Activated CD4-positive, alpha-beta T cell treated with anti-CD3 and anti-CD28 coated beads for 36 hours (primary cell): ENCODE measurements around the gene TRIP4. TPM values are rescaled to one million over a fixed set of nuclear protein-coding genes. Genes with fewer than 3 reads are reported as not detected.
"Not testable (repeated sequence)": the region's sequence is repeated elsewhere in the genome, so short reads cannot be mapped to it uniquely, and the experiment has no call there.

Experiments used
- ATAC-seq: fragments of 200-7000 bp; cut with Tn5 transposase; one replicate; pipeline ENCODE4 v1.10.0; 2021; ENCODE audit warnings: mild to moderate bottlenecking, moderate library complexity
- CTCF ChIA-PET: fragments of 350-600 bp; sonication (Branson Sonifier 250); formaldehyde crosslinking; loops from one replicate; lab custom pipeline; 2021; ENCODE audit warnings: antibody characterized with exemption; lab: Charles Lee
- POLR2A ChIA-PET: fragments of 350-600 bp; sonication (Branson Sonifier 250); formaldehyde crosslinking; loops from one replicate; lab custom pipeline; 2021; ENCODE audit warnings: antibody characterized with exemption, inconsistent platforms; lab: Charles Lee
- DNase-seq: peaks from one replicate; pipeline ENCODE4 v3.0.0-alpha.2; 2020
- H3K27ac Mint-ChIP-seq: one replicate; pipeline ENCODE4 v1.8.0; 2021; ENCODE audit warnings: mixed read lengths
- H3K27me3 Mint-ChIP-seq: one replicate; pipeline ENCODE4 v1.8.0; 2021; ENCODE audit warnings: mixed read lengths
- H3K36me3 Mint-ChIP-seq: one replicate; pipeline ENCODE4 v1.8.0; 2021; ENCODE audit warnings: low read depth, mixed read lengths
- H3K4me1 Mint-ChIP-seq: one replicate; pipeline ENCODE4 v1.8.0; 2021; ENCODE audit warnings: mixed read lengths
- H3K4me3 Mint-ChIP-seq: one replicate; pipeline ENCODE4 v1.8.0; 2021; ENCODE audit warnings: mild to moderate bottlenecking, moderate library complexity, mixed read lengths
- H3K9me3 Mint-ChIP-seq: one replicate; pipeline ENCODE4 v1.8.0; 2021; ENCODE audit warnings: low read depth, mixed read lengths
- intact Hi-C, 2 experiments: fragments of 100-400 bp; cut with DNase I in 1 of 2; cut with micrococcal nuclease in 1 of 2; formaldehyde crosslinking; loops; one replicate each; pipeline versions ENCODE4 v1.14.2 to v1.15.1; 2022 to 2024; cut with DNase I, micrococcal nuclease
- total RNA-seq, 2 experiments: library from RNA; stranded (reverse); gene quantifications; one replicate each; pipeline ENCODE4 v1.2.3, GENCODE V29; 2021

Gene TRIP4
- total RNA-seq, result 10 to 100 TPM; 13.1 to 19.6 TPM

GRCh38 chr15:64387562-64388168 is at the start of gene TRIP4:
TRIP4 (plus strand) TSS chr15:64387836; CDS start chr15:64387864, 28 bp downstream.
- intact Hi-C loops, result loop anchor here (1.0 to 10.0 kb wide), 12 partner anchors 31 to 1405 kb away; partner anchors contain the start of genes CSNK1G1 (in 2 of the 2), SNX1 (in 2 of the 2), CIAO2A (in 1 of the 2) and DENND4A (in 1 of the 2)
- Mint-ChIP-seq H3K27ac (peak within 1 kb of the TSS; percentile 91), H3K36me3 (peaks cover 8% of the 10 kb centered on the region), H3K4me1 (peaks cover 17% of the 10 kb centered on the region), H3K9me3 (no peaks in the 10 kb centered on the region), H3K4me3 (peak within 1 kb of the TSS; percentile 85), H3K27me3 (no peaks in the 10 kb centered on the region)
- peak; percentile 100 for ATAC-seq
- ChIA-PET CTCF (interaction anchor here (0.6 to 1.2 kb wide), 7 partner anchors 10 to 340 kb away, joined by 3 to 4 read pairs (median 4); partner anchors contain the start of gene PPIB), POLR2A (interaction anchor here (0.5 to 1.1 kb wide), 3 partner anchors 33 to 224 kb away, joined by 3 to 4 read pairs (median 4); partner anchors contain the start of gene PPIB)
- DNase-seq, result peak; percentile 98

- intact Hi-C loops, result loop anchor here in 1 of 2 experiments (5.0 kb wide), 1 partner anchor 73 kb away; no protein-coding TSS in a partner anchor
- ChIA-PET POLR2A (no interaction called here), CTCF (interaction anchor here (0.5 kb wide), 1 partner anchor 712 kb away, joined by 3 read pairs; no protein-coding TSS in a partner anchor)
- ATAC-seq (no peak), DNase-seq (no peak)
- no peak overlapping the region for H3K4me3 Mint-ChIP-seq
- H3K36me3 Mint-ChIP-seq, result peaks cover 11% of the 10 kb centered on the region
- no peak overlapping the region for H3K27ac Mint-ChIP-seq
- peaks cover 23% of the 10 kb centered on the region for H3K4me1 Mint-ChIP-seq
- no peaks in the 10 kb centered on the region for H3K9me3 Mint-ChIP-seq
- H3K27me3 Mint-ChIP-seq, result no peaks in the 10 kb centered on the region
These were observed 47.3 kb upstream of the TRIP4 start for GRCh38 chr15:64340355-64340754.

- no peak overlapping the region for H3K4me3 Mint-ChIP-seq
- H3K27ac Mint-ChIP-seq, result no peak overlapping the region
- intact Hi-C loops, result loop anchor here in 1 of 2 experiments (5.0 kb wide), 1 partner anchor 75 kb away; no protein-coding TSS in a partner anchor
- POLR2A ChIA-PET, result interaction anchor here (0.6 kb wide), 1 partner anchor 124 kb away, joined by 3 read pairs; no protein-coding TSS in a partner anchor
- DNase-seq (no peak), ATAC-seq (no peak)
- peaks cover 14% of the 10 kb centered on the region for H3K4me1 Mint-ChIP-seq
- H3K27me3 Mint-ChIP-seq, result no peaks in the 10 kb centered on the region
- CTCF ChIA-PET, result no interaction called here
- no peaks in the 10 kb centered on the region for H3K9me3 Mint-ChIP-seq
- peaks cover 15% of the 10 kb centered on the region for H3K36me3 Mint-ChIP-seq
These were observed 45.7 kb upstream of the TRIP4 start for GRCh38 chr15:64341961-64342360.

- POLR2A ChIA-PET, result no interaction called here
- ATAC-seq (no peak), DNase-seq (no peak)
- Mint-ChIP-seq H3K4me1 (peaks cover 11% of the 10 kb centered on the region), H3K27me3 (no peaks in the 10 kb centered on the region), H3K36me3 (peaks cover 20% of the 10 kb centered on the region), H3K27ac (peak overlapping the region; percentile 8), H3K9me3 (no peaks in the 10 kb centered on the region), H3K4me3 (no peak overlapping the region)
- CTCF ChIA-PET, result no interaction called here
- intact Hi-C loops, result loop anchor here in 1 of 2 experiments (5.0 kb wide), 1 partner anchor 76 kb away; no protein-coding TSS in a partner anchor
These were observed 44.4 kb upstream of the TRIP4 start for GRCh38 chr15:64343222-64343621.

GRCh38 chr15:64343841-64344240 is 43.8 kb upstream of the TRIP4 start:
- peaks cover 24% of the 10 kb centered on the region for H3K36me3 Mint-ChIP-seq
- CTCF ChIA-PET, result no interaction called here
- POLR2A ChIA-PET, result no interaction called here
- no peak for DNase-seq
- H3K27ac Mint-ChIP-seq, result no peak overlapping the region
- H3K9me3 Mint-ChIP-seq, result no peaks in the 10 kb centered on the region
- peaks cover 11% of the 10 kb centered on the region for H3K4me1 Mint-ChIP-seq
- intact Hi-C loops, result loop anchor here in 1 of 2 experiments (5.0 kb wide), 1 partner anchor 77 kb away; no protein-coding TSS in a partner anchor
- ATAC-seq, result no peak
- no peaks in the 10 kb centered on the region for H3K27me3 Mint-ChIP-seq
- H3K4me3 Mint-ChIP-seq, result no peak overlapping the region

- DNase-seq (no peak), ATAC-seq (no peak)
- intact Hi-C loops, result loop anchor here in 1 of 2 experiments (5.0 kb wide), 1 partner anchor 77 kb away; no protein-coding TSS in a partner anchor
- Mint-ChIP-seq H3K27me3 (no peaks in the 10 kb centered on the region), H3K4me1 (peaks cover 11% of the 10 kb centered on the region), H3K36me3 (peaks cover 29% of the 10 kb centered on the region), H3K27ac (no peak overlapping the region), H3K9me3 (no peaks in the 10 kb centered on the region), H3K4me3 (no peak overlapping the region)
- CTCF ChIA-PET, result interaction anchor here (0.7 to 1.5 kb wide), 3 partner anchors 10 to 434 kb away, joined by 3 to 5 read pairs (median 4); partner anchors contain the start of gene TRIP4
- POLR2A ChIA-PET, result interaction anchor here (0.5 kb wide), 1 partner anchor 79 kb away, joined by 5 read pairs; no protein-coding TSS in a partner anchor
These were observed 42.9 kb upstream of the TRIP4 start for GRCh38 chr15:64344651-64345294.

- H3K27me3 Mint-ChIP-seq, POLR2A ChIA-PET, ATAC-seq, H3K9me3 Mint-ChIP-seq, DNase-seq, intact Hi-C loops, CTCF ChIA-PET, H3K4me3 Mint-ChIP-seq, H3K27ac Mint-ChIP-seq: not testable (repeated sequence)
- peaks cover 29% of the 10 kb centered on the region for H3K36me3 Mint-ChIP-seq
- H3K4me1 Mint-ChIP-seq, result peaks cover 14% of the 10 kb centered on the region
These were observed 41.4 kb upstream of the TRIP4 start for GRCh38 chr15:64346242-64346641.

- ChIA-PET POLR2A (no interaction called here), CTCF (interaction anchor here (0.7 to 1.0 kb wide), 2 partner anchors 10 to 338 kb away, joined by 3 to 5 read pairs; no protein-coding TSS in a partner anchor)
These were observed 39.2 kb upstream of the TRIP4 start for GRCh38 chr15:64348455-64348854.

GRCh38 chr15:64349375-64349774 is 38.3 kb upstream of the TRIP4 start:
- no peak for DNase-seq
- H3K4me1 Mint-ChIP-seq, result peaks cover 11% of the 10 kb centered on the region
- H3K27me3 Mint-ChIP-seq, result no peaks in the 10 kb centered on the region
- no peaks in the 10 kb centered on the region for H3K9me3 Mint-ChIP-seq
- H3K4me3 Mint-ChIP-seq, result no peak overlapping the region
- H3K36me3 Mint-ChIP-seq, result peaks cover 17% of the 10 kb centered on the region
- POLR2A ChIA-PET, result no interaction called here
- H3K27ac Mint-ChIP-seq, result no peak overlapping the region
- no peak for ATAC-seq
- intact Hi-C loops, result no loop called here
- CTCF ChIA-PET, result no interaction called here

More at GRCh38 chr15:64348455-64348854, 39.2 kb upstream of the TRIP4 start:
- Mint-ChIP-seq H3K4me1 (peaks cover 11% of the 10 kb centered on the region), H3K9me3 (no peaks in the 10 kb centered on the region), H3K27ac (no peak overlapping the region), H3K4me3 (no peak overlapping the region), H3K36me3 (peaks cover 17% of the 10 kb centered on the region), H3K27me3 (no peaks in the 10 kb centered on the region)
- intact Hi-C loops, result no loop called here
- DNase-seq (no peak), ATAC-seq (no peak)

GRCh38 chr15:64351265-64351664 is 36.4 kb upstream of the TRIP4 start:
- no peak for ATAC-seq
- intact Hi-C loops, result loop anchor here in 1 of 2 experiments (10.0 kb wide), 1 partner anchor 256 kb away; the partner anchor contains the start of genes CIAO2A and SNX1
- H3K36me3 Mint-ChIP-seq, result peaks cover 17% of the 10 kb centered on the region

More at GRCh38 chr15:64351265-64351664, 36.4 kb upstream of the TRIP4 start:
- Mint-ChIP-seq H3K27ac (no peak overlapping the region), H3K9me3 (no peaks in the 10 kb centered on the region), H3K27me3 (no peaks in the 10 kb centered on the region), H3K4me3 (no peak overlapping the region), H3K4me1 (peaks cover 14% of the 10 kb centered on the region)
- CTCF ChIA-PET, result interaction anchor here (1.6 kb wide), 1 partner anchor 154 kb away, joined by 4 read pairs; no protein-coding TSS in a partner anchor
- POLR2A ChIA-PET, result no interaction called here
- no peak for DNase-seq
